ENCODE results near the gene IBTK. TPM values are rescaled to one million over a fixed set of nuclear protein-coding genes. Genes with fewer than 3 reads are reported as not detected.
A peak's percentile ranks its signal among the peaks of the same experiment; 100 is the strongest.
"Not testable (repeated sequence)": the region's sequence is repeated elsewhere in the genome, so short reads cannot be mapped to it uniquely, and the experiment has no call there.

Gene IBTK
- total and polyA plus RNA-seq, 4 donors, result 32.0 to 83.6 (median 40.7) TPM

GRCh38 chr6:82216549-82216948 lies 31.0 kb downstream of the IBTK start:
- Histone ChIP-seq H3K36me3 (ENCODE audit: control insufficient read depth, insufficient read depth, low read length) (peaks cover 24% of the 10 kb centered on the region), H3K4me1 (ENCODE audit: control insufficient read depth, insufficient read depth, low read length) (no peaks in the 10 kb centered on the region), H3K4me3 (ENCODE audit: low read depth, low read length) (no peak overlapping the region), H3K27ac (ENCODE audit: low read depth, low read length) (no peak overlapping the region), H3K27me3 (ENCODE audit: control insufficient read depth, insufficient read depth, low read length) (no peaks in the 10 kb centered on the region), H3K9me3 (ENCODE audit: control insufficient read depth, insufficient read depth, low read length) (no peaks in the 10 kb centered on the region)
- WGBS (ENCODE audit: insufficient coverage), result no CpG with 5 or more reads among the region's 2 CpGs
- no peak for DNase-seq (ENCODE audit: low read depth in 4 of 6, low spot score in 6 of 6)

DNA sequence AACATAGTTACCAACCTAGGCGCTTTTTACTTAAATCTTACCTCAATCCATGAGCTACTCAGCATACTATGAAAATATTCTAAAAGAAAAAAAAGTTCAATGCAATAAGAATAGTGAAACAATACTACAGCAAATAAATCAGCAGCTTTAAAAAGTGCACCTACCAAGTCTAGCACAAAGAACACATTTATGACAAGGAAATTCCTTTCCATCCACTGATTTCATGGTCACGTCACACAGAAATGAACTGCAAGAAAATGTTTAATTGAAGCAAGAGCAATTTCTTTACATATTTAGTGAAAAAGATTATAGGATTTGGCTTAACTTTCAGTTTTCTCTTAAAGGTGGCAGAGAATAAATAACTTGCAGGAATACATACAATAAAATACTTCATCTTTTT lies 36.2 kb downstream of the IBTK start:
- Histone ChIP-seq H3K4me3 (ENCODE audit: low read depth, low read length) (no peak overlapping the region), H3K36me3 (ENCODE audit: control insufficient read depth, insufficient read depth, low read length) (peaks cover 18% of the 10 kb centered on the region), H3K27me3 (ENCODE audit: control insufficient read depth, insufficient read depth, low read length) (no peaks in the 10 kb centered on the region), H3K9me3 (ENCODE audit: control insufficient read depth, insufficient read depth, low read length) (no peaks in the 10 kb centered on the region), H3K27ac (ENCODE audit: low read depth, low read length) (no peak overlapping the region), H3K4me1 (ENCODE audit: control insufficient read depth, insufficient read depth, low read length) (no peaks in the 10 kb centered on the region)
- WGBS (ENCODE audit: insufficient coverage), result no CpG with 5 or more reads among the region's 2 CpGs
- DNase-seq (ENCODE audit: low read depth in 4 of 6, low spot score in 6 of 6), result no peak

GRCh38 chr6:82208913-82209312 lies 38.6 kb downstream of the IBTK start:
- Histone ChIP-seq H3K4me1 (ENCODE audit: control insufficient read depth, insufficient read depth, low read length) (no peaks in the 10 kb centered on the region), H3K4me3 (ENCODE audit: low read depth, low read length) (no peak overlapping the region), H3K27me3 (ENCODE audit: control insufficient read depth, insufficient read depth, low read length) (no peaks in the 10 kb centered on the region), H3K36me3 (ENCODE audit: control insufficient read depth, insufficient read depth, low read length) (peaks cover 10% of the 10 kb centered on the region), H3K27ac (ENCODE audit: low read depth, low read length) (no peak overlapping the region), H3K9me3 (ENCODE audit: control insufficient read depth, insufficient read depth, low read length) (no peaks in the 10 kb centered on the region)
- DNase-seq (ENCODE audit: low read depth in 4 of 6, low spot score in 6 of 6), result no peak
- no CpG with 5 or more reads among the region's 4 CpGs for WGBS (ENCODE audit: insufficient coverage)

- no peak overlapping the region for H3K27ac ChIP-seq (ENCODE audit: low read depth, low read length)
- peak in 2 of 6 donors; percentile 7 to 18 for DNase-seq (ENCODE audit: low read depth in 4 of 6, low spot score in 6 of 6)
Observed at GRCh38 chr6:82205930-82206392, 41.6 kb downstream of the IBTK start.

DNA sequence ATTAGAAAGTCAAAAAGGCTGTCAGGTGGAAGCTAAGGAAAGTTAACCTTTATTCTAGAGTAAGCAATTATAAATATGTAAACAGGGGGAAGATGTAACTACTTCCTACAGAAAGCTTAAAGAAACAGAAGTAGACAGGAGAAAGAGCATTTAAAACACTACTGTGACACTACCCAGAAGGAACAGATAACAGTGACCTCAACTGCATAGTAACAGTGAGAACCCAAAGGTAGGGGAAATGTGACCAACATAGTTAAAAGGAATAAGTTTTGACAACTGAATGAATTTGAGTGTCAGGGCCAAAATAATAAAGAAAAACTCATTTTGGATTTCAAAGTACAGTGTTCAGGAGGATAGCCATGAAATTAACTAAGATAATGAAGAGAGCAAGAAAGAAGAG lies 43.5 kb downstream of the IBTK start:
- no peak for DNase-seq (ENCODE audit: low read depth in 4 of 6, low spot score in 6 of 6)
- Histone ChIP-seq H3K4me1 (ENCODE audit: control insufficient read depth, insufficient read depth, low read length) (no peaks in the 10 kb centered on the region), H3K4me3 (ENCODE audit: low read depth, low read length) (no peak overlapping the region), H3K27me3 (ENCODE audit: control insufficient read depth, insufficient read depth, low read length) (no peaks in the 10 kb centered on the region), H3K36me3 (ENCODE audit: control insufficient read depth, insufficient read depth, low read length) (peaks cover 7% of the 10 kb centered on the region), H3K9me3 (ENCODE audit: control insufficient read depth, insufficient read depth, low read length) (no peaks in the 10 kb centered on the region), H3K27ac (ENCODE audit: low read depth, low read length) (no peak overlapping the region)

More at GRCh38 chr6:82205930-82206392, 41.6 kb downstream of the IBTK start:
- WGBS (ENCODE audit: insufficient coverage), result no CpG with 5 or more reads among the region's 1 CpG
- Histone ChIP-seq H3K9me3 (ENCODE audit: control insufficient read depth, insufficient read depth, low read length) (no peaks in the 10 kb centered on the region), H3K27me3 (ENCODE audit: control insufficient read depth, insufficient read depth, low read length) (no peaks in the 10 kb centered on the region), H3K36me3 (ENCODE audit: control insufficient read depth, insufficient read depth, low read length) (peaks cover 6% of the 10 kb centered on the region), H3K4me3 (ENCODE audit: low read depth, low read length) (no peak overlapping the region), H3K4me1 (ENCODE audit: control insufficient read depth, insufficient read depth, low read length) (no peaks in the 10 kb centered on the region)

DNA sequence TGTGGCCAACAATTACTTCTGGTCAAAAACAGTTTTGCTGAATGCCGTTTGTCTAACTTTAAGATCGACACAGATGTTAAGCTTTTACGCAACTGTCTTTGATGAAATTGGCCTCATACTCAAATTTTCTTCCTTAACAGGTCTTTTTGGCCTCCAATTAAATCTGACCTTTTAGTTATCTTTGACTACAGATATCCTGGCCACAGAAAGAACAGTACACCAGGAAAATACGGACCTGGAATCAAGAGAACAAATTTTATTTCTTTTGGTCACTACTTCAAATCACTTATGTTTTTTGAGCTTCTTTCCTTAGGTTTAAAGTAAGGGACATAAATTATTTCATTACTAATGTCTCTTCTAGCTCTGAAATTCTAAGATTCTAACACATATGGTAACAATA lies 49.8 kb downstream of the IBTK start:
- peaks cover 18% of the 10 kb centered on the region for H3K36me3 ChIP-seq (ENCODE audit: control insufficient read depth, insufficient read depth, low read length)
- no peak for DNase-seq (ENCODE audit: low read depth in 4 of 6, low spot score in 6 of 6)
- no peak overlapping the region for H3K27ac ChIP-seq (ENCODE audit: low read depth, low read length)
- no peaks in the 10 kb centered on the region for H3K4me1 ChIP-seq (ENCODE audit: control insufficient read depth, insufficient read depth, low read length)
- 88% methylated on average over 3 of the region's 4 CpGs for WGBS (ENCODE audit: insufficient coverage)
- no peak overlapping the region for H3K4me3 ChIP-seq (ENCODE audit: low read depth, low read length)
- H3K9me3 ChIP-seq (ENCODE audit: control insufficient read depth, insufficient read depth, low read length), result no peaks in the 10 kb centered on the region
- H3K27me3 ChIP-seq (ENCODE audit: control insufficient read depth, insufficient read depth, low read length), result no peaks in the 10 kb centered on the region

GRCh38 chr6:82197245-82197644 lies 50.3 kb downstream of the IBTK start:
- H3K27me3 ChIP-seq (ENCODE audit: control insufficient read depth, insufficient read depth, low read length); H3K9me3 ChIP-seq (ENCODE audit: control insufficient read depth, insufficient read depth, low read length); H3K27ac ChIP-seq (ENCODE audit: low read depth, low read length); H3K4me1 ChIP-seq (ENCODE audit: control insufficient read depth, insufficient read depth, low read length); DNase-seq (ENCODE audit: low read depth in 4 of 6, low spot score in 6 of 6); H3K4me3 ChIP-seq (ENCODE audit: low read depth, low read length): not testable (repeated sequence)
- 98% methylated on average over 5 of the region's 5 CpGs for WGBS (ENCODE audit: insufficient coverage)
- peaks cover 24% of the 10 kb centered on the region for H3K36me3 ChIP-seq (ENCODE audit: control insufficient read depth, insufficient read depth, low read length)

DNA sequence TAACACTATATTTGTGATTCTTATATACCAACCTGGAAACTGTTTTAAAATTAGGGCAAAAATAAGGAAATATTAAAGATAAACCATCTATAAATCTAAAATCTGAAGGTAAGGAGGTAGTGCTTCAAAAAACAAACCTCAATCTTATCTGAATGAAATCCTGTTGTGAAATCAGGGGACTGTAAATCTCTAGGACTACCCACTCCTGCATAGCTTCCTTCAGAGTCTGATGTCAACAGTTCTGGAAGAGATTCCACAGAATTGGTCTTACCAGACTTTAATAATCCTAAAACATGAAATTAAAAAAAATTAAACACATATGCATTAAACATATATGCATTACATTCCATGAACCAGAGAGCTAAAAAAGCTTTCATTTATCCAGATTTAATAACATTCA lies 51.4 kb downstream of the IBTK start:
- no peaks in the 10 kb centered on the region for H3K27me3 ChIP-seq (ENCODE audit: control insufficient read depth, insufficient read depth, low read length)
- H3K36me3 ChIP-seq (ENCODE audit: control insufficient read depth, insufficient read depth, low read length), result peaks cover 21% of the 10 kb centered on the region
- no peak overlapping the region for H3K4me3 ChIP-seq (ENCODE audit: low read depth, low read length)
- H3K4me1 ChIP-seq (ENCODE audit: control insufficient read depth, insufficient read depth, low read length), result no peaks in the 10 kb centered on the region
- DNase-seq (ENCODE audit: low read depth in 4 of 6, low spot score in 6 of 6), result no peak
- no peaks in the 10 kb centered on the region for H3K9me3 ChIP-seq (ENCODE audit: control insufficient read depth, insufficient read depth, low read length)
- no peak overlapping the region for H3K27ac ChIP-seq (ENCODE audit: low read depth, low read length)

- Histone ChIP-seq H3K27me3 (ENCODE audit: control insufficient read depth, insufficient read depth, low read length) (no peaks in the 10 kb centered on the region), H3K36me3 (ENCODE audit: control insufficient read depth, insufficient read depth, low read length) (peaks cover 21% of the 10 kb centered on the region), H3K9me3 (ENCODE audit: control insufficient read depth, insufficient read depth, low read length) (no peaks in the 10 kb centered on the region), H3K4me3 (ENCODE audit: low read depth, low read length) (no peak overlapping the region), H3K4me1 (ENCODE audit: control insufficient read depth, insufficient read depth, low read length) (no peaks in the 10 kb centered on the region), H3K27ac (ENCODE audit: low read depth, low read length) (no peak overlapping the region)
- DNase-seq (ENCODE audit: low read depth in 4 of 6, low spot score in 6 of 6), result no peak
- no CpG with 5 or more reads among the region's 4 CpGs for WGBS (ENCODE audit: insufficient coverage)
Observed at GRCh38 chr6:82195619-82196018, 51.9 kb downstream of the IBTK start.

- no CpG with 5 or more reads among the region's 3 CpGs for WGBS (ENCODE audit: insufficient coverage)
- Histone ChIP-seq H3K27me3 (ENCODE audit: control insufficient read depth, insufficient read depth, low read length) (no peaks in the 10 kb centered on the region), H3K27ac (ENCODE audit: low read depth, low read length) (no peak overlapping the region), H3K4me1 (ENCODE audit: control insufficient read depth, insufficient read depth, low read length) (no peaks in the 10 kb centered on the region), H3K9me3 (ENCODE audit: control insufficient read depth, insufficient read depth, low read length) (no peaks in the 10 kb centered on the region), H3K36me3 (ENCODE audit: control insufficient read depth, insufficient read depth, low read length) (peaks cover 9% of the 10 kb centered on the region), H3K4me3 (ENCODE audit: low read depth, low read length) (no peak overlapping the region)
- no peak for DNase-seq (ENCODE audit: low read depth in 4 of 6, low spot score in 6 of 6)
Observed at GRCh38 chr6:82185948-82186535, 61.5 kb downstream of the IBTK start.

All from spinal cord (tissue), 10 donors.